Subcutaneous abdominal adipose tissue (tissue), 5 donors: ENCODE measurements around the gene DEFB112.

ENCODE experiments used
- H3K27ac ChIP-seq: one replicate; pipeline ENCODE4 v1.7.0; 2013; ENCODE audit warnings: low read depth, mild to moderate bottlenecking, inconsistent platforms, low read length, moderate library complexity
- H3K27me3 ChIP-seq, 5 donors: one replicate each; pipeline ENCODE4 v1.7.0; 2013; ENCODE audit warnings: low read length in 5 of 5, inconsistent platforms in 1 of 5; ENCODE audit not compliant: control insufficient read depth in 5 of 5, insufficient read depth in 4 of 5
- H3K36me3 ChIP-seq, 5 donors: one replicate each; pipeline ENCODE4 v1.7.0; 2013; ENCODE audit warnings: low read length in 5 of 5; ENCODE audit not compliant: control insufficient read depth in 5 of 5, insufficient read depth in 5 of 5
- H3K4me1 ChIP-seq, 5 donors: one replicate each; pipeline ENCODE4 v1.7.0; 2013; ENCODE audit warnings: low read length in 5 of 5, mild to moderate bottlenecking in 3 of 5, moderate library complexity in 1 of 5; ENCODE audit not compliant: control insufficient read depth in 5 of 5, insufficient read depth in 5 of 5
- H3K4me3 ChIP-seq, 5 donors: one replicate each; pipeline ENCODE4 v1.7.0; 2013; ENCODE audit warnings: low read length in 5 of 5, low read depth in 1 of 5
- H3K9ac ChIP-seq, 5 donors: one replicate each; pipeline ENCODE4 v1.7.0; 2013; ENCODE audit warnings: low read length in 5 of 5, mild to moderate bottlenecking in 4 of 5, moderate library complexity in 3 of 5
- H3K9me3 ChIP-seq, 5 donors: one replicate each; pipeline ENCODE4 v1.7.0; 2013; ENCODE audit warnings: low read length in 5 of 5; ENCODE audit not compliant: control insufficient read depth in 5 of 5
- donor health status: healthy.
- donor health status: healthy.
- donor health status: healthy.
- donor health status: healthy.
- donor health status: healthy.

The DEFB112 gene

GRCh38 chr6:50076431-50076830 is 26.7 kb upstream of the DEFB112 start:
- Histone ChIP-seq H3K27me3 (no peaks in the 10 kb centered on the region), H3K4me3 (no peak overlapping the region), H3K9me3 (no peaks in the 10 kb centered on the region), H3K9ac (no peak overlapping the region), H3K27ac (no peak overlapping the region), H3K36me3 (no peaks in the 10 kb centered on the region), H3K4me1 (no peaks in the 10 kb centered on the region)

DNA sequence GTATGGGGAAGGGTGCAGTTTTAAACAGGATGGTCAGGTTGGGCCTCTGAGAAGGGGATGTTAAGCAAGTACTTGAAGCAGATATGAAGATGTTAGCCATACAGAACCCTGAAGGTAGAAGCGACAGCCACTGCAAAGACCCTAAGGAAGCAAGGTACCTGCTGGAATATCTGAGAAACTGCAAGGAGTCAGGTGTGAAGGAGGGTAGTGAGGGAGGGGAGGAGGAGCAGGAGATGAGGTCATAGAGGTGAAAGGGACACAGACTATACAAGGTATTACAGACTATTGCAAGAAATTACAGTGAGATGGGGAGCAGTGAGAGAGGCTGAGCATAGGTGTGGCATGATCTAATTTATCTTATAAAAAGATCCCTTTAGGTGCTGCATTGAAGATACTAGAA is 22.2 kb upstream of the DEFB112 start:
- no peak overlapping the region for H3K4me3 ChIP-seq
- H3K9me3 ChIP-seq: no peaks in the 10 kb centered on the region
- H3K36me3 ChIP-seq: no peaks in the 10 kb centered on the region
- no peak overlapping the region for H3K27ac ChIP-seq
- no peak overlapping the region for H3K9ac ChIP-seq
- no peaks in the 10 kb centered on the region for H3K27me3 ChIP-seq
- no peaks in the 10 kb centered on the region for H3K4me1 ChIP-seq

DNA sequence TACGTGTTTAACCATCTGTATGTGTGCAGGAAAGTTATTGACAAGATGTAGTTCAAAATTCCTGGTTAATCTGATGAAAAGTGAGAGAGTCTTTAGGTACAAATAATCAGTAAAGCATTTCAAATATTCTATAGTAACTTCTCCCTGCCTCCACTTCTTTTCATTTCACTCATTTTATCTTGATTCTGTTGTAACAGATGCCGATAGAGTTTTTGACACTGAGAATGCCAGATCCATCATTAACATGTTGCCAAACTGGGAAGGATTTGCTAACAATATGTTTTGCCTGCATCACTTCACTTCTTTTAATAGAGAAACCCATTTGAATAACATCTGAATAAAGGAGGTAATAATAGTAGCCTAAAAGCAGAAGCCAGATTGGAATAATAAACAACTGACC is 20.4 kb upstream of the DEFB112 start:
- no peaks in the 10 kb centered on the region for H3K27me3 ChIP-seq

DNA sequence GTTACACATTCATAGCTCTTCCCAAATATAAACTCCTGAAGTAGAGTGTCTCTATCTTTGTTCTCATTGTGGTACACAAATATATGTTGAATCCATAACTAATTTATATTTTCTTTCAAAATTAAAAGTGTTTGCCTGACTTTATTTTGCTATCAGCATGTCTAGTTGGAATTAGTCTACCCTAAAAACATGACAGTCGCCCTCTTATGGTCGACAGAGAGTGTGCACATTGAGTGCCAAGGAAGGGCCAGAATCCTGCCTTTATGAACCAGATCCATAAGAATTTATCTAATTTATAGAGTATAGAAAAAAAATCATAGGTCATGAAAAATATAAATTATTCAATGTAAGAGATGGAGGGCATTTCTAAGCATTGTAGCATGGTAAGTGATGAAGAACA is 12.3 kb upstream of the DEFB112 start:
- Histone ChIP-seq H3K9ac (no peak overlapping the region), H3K4me1 (no peaks in the 10 kb centered on the region), H3K27me3 (no peaks in the 10 kb centered on the region), H3K27ac (no peak overlapping the region), H3K36me3 (no peaks in the 10 kb centered on the region), H3K4me3 (no peak overlapping the region), H3K9me3 (no peaks in the 10 kb centered on the region)

More for the DNA sequence above, 20.4 kb upstream of the DEFB112 start:
- Histone ChIP-seq H3K4me3 (no peak overlapping the region), H3K27ac (no peak overlapping the region), H3K36me3 (no peaks in the 10 kb centered on the region), H3K9ac (no peak overlapping the region), H3K9me3 (no peaks in the 10 kb centered on the region), H3K4me1 (no peaks in the 10 kb centered on the region)

GRCh38 chr6:50056242-50056641 is 6.5 kb upstream of the DEFB112 start:
- no peaks in the 10 kb centered on the region for H3K4me1 ChIP-seq
- H3K36me3 ChIP-seq: no peaks in the 10 kb centered on the region
- H3K9me3 ChIP-seq: no peaks in the 10 kb centered on the region
- H3K4me3 ChIP-seq: no peak overlapping the region
- H3K9ac ChIP-seq: no peak overlapping the region
- H3K27me3 ChIP-seq: no peaks in the 10 kb centered on the region
- no peak overlapping the region for H3K27ac ChIP-seq

DNA sequence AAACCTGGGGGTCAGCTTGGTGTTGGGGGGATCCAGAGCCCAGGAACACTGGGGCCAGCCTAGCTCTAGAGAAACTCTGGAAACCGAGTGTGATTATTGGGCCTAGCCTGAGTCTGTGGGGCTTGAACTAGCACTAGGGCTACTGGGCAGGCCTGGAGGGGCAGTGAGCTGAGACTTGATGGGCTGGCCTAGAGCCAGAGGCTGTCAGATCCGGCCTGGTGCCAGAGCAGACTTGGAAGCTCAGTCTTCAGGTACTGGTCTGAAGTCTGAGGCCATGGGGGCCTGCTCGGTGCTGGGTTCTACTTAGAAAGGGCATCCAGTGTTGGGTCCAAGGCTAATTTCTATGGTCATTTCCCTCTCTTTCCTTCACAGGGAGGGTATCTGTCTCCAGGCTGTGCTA is 2.7 kb downstream of the DEFB112 start:
- H3K36me3 ChIP-seq: no peaks in the 10 kb centered on the region
- H3K9ac ChIP-seq: no peak overlapping the region
- H3K27ac ChIP-seq: no peak overlapping the region
- no peaks in the 10 kb centered on the region for H3K27me3 ChIP-seq
- no peaks in the 10 kb centered on the region for H3K9me3 ChIP-seq
- H3K4me3 ChIP-seq: no peak overlapping the region
- H3K4me1 ChIP-seq: peaks cover 0 to 8% (median 0%) of the 10 kb centered on the region in 5 donors

DNA sequence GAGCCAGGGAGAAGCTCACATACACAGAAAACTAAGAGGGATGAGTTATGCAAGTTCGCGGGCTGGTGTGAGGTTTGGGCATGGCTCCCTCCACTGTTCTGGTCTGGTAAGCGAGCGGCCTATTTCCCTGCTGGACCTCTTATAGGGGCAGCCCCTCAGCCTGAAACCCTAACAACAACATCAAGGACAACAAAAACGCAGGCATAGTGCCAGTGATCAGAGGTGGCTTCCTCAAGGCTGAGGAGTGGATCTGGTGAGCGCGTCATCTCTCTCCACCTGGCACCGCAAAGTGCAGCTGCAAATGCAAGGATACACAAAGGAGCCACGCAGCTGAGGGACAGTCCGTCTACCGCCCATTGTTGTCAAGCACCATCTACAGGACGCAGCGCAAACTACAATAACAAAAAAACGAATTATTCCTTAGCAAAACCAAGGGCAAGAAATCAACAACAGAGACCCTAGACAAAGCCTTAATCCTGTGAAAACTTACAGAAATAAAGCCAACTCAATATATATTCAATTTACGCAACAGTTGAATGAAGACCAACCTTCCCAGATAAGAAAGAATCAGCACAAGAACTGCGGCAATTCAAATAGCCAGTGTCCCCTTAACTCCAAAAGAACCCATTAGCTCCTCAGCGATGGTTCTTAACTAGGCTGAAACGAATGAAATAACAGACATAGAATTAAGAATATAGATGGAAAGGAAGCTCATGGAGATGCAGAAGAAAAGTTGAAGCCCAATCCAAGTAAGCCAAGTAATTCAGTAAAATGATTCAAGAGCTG is 18.8 kb downstream of the DEFB112 start:
- no peaks in the 10 kb centered on the region for H3K36me3 ChIP-seq
- no peaks in the 10 kb centered on the region for H3K4me1 ChIP-seq
- no peak overlapping the region for H3K4me3 ChIP-seq
- no peak overlapping the region for H3K9ac ChIP-seq
- no peaks in the 10 kb centered on the region for H3K27me3 ChIP-seq
- H3K27ac ChIP-seq: no peak overlapping the region
- peaks cover 0 to 6% (median 0%) of the 10 kb centered on the region in 5 donors for H3K9me3 ChIP-seq

DNA sequence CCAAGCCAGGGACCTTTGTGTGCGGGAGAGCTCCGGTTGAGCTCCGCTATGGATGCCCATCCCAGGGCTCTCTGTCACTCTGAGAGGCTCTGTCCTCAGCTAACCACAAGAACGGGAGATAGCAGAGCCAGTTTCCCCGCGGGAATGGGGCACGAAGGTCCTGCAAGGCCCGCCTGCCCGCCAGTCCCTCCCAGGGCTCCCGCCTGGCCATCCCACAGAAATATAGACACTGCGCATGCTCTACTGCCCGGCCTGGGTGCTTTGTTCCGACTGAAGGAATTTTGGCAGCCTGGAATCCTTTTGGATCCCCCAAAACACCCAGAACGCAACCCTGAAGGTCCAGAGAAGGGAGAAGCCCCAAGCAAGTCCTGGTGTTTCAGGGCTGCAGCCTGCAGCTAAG is 19.4 kb downstream of the DEFB112 start:
- no peak overlapping the region for H3K27ac ChIP-seq
- H3K9me3 ChIP-seq: peaks cover 0 to 6% (median 0%) of the 10 kb centered on the region in 5 donors
- no peaks in the 10 kb centered on the region for H3K4me1 ChIP-seq
- H3K36me3 ChIP-seq: no peaks in the 10 kb centered on the region
- no peak overlapping the region for H3K4me3 ChIP-seq
- H3K9ac ChIP-seq: no peak overlapping the region
- H3K27me3 ChIP-seq: no peaks in the 10 kb centered on the region

GRCh38 chr6:50025258-50025657 is 24.5 kb downstream of the DEFB112 start:
- Histone ChIP-seq H3K27ac (no peak overlapping the region), H3K4me1 (no peaks in the 10 kb centered on the region), H3K4me3 (no peak overlapping the region), H3K27me3 (no peaks in the 10 kb centered on the region), H3K9me3 (peaks cover 0 to 2% (median 0%) of the 10 kb centered on the region in 5 donors), H3K36me3 (no peaks in the 10 kb centered on the region), H3K9ac (no peak overlapping the region)

DNA sequence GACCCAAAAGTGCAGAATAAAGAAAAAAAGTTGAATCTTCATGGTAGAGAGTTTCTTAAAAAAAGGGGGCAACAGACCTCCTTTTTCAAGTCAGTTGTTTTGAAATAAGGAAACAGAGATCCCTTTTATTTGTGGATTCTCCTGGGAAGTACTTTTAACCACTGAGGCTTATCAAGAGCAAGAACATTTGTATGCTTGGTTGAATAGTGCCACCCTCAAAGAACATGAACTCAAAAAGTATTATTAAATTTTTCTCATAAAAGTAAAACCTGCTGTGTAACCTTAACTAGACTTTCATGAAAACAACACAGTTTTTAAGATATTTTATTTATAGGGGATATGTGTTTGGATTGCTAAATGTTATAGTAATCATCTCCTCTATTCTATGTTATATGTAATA is 27.8 kb downstream of the DEFB112 start, which contains the start of gene DEFB110:
TSS of gene DEFB110 (minus strand) at position 101 of the 400 bp plus-strand sequence. CDS start at position 42, 59 bp downstream.
- Histone ChIP-seq H3K27ac (no peak within 1 kb of the TSS), H3K9me3 (no peaks in the 10 kb centered on the region), H3K4me1 (no peaks in the 10 kb centered on the region), H3K27me3 (no peaks in the 10 kb centered on the region), H3K36me3 (no peaks in the 10 kb centered on the region), H3K4me3 (no peak within 1 kb of the TSS), H3K9ac (no peak within 1 kb of the TSS)
